ENCODE measurements around the gene PHF21A.

- TF ChIP-seq CTCF (IDR thresholded peaks at IDR 0.05), result no peak
- TF ChIP-seq EZH2phosphoT487 (IDR thresholded peaks at IDR 0.05), result no peak
Measured at GRCh38 chr11:46121301-46121723, at the start of gene PHF21A.

All from neural progenitor cell (in vitro differentiated cells).